ENCODE data around the gene ST6GALNAC5.
"Not testable (repeated sequence)": the region's sequence is repeated elsewhere in the genome, so short reads cannot be mapped to it uniquely, and the experiment has no call there.

ST6GALNAC5 gene

GRCh38 chr1:76866566-76866965 is 714 bp upstream of the ST6GALNAC5 start:
- H3K27ac ChIP-seq (ENCODE audit: low read depth, low read length, severe bottlenecking): no peak overlapping the region
- 100% methylated on average over 1 of the region's 4 CpGs; no CpG with 5 or more reads in 1 of the 2 experiments for WGBS, 2 experiments (ENCODE audit: insufficient coverage in 2 of 2)
- H3K4me3 ChIP-seq (ENCODE audit: extremely low read depth, insufficient read depth, low read length, poor library complexity, severe bottlenecking): no peak overlapping the region
- no peaks in the 10 kb centered on the region for H3K4me1 ChIP-seq (ENCODE audit: control insufficient read depth, insufficient read depth, low read length, poor library complexity, severe bottlenecking)
- no peaks in the 10 kb centered on the region for H3K9me3 ChIP-seq (ENCODE audit: control insufficient read depth, low read length)
- no peaks in the 10 kb centered on the region for H3K36me3 ChIP-seq (ENCODE audit: control insufficient read depth, insufficient read depth, low read length)

GRCh38 chr1:76868154-76868882 is 1.0 kb downstream of the ST6GALNAC5 start:
- WGBS, 2 experiments (ENCODE audit: insufficient coverage in 2 of 2): 1% methylated on average over 48 to 52 of the region's 65 CpGs

DNA sequence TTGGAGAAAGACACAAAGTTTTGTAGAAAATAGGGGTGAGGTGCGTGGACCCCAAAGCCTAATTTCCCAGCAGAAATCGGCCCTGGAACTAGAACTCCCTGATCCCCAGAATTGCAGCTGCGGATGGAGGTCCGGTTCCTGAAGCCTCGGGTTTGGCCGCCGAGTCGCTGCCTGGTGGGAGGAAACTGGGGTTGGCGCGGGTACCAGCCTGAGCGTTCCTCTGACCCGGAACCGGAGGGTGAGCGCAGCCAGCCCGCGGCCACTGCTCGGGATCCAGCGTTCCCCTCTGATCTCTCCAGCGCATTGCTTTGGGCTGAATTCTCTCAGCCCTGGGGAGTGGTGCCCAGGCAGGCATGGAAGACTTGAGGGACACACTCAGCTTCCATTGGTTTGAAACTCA is 1.6 kb downstream of the ST6GALNAC5 start:
- H3K4me3 ChIP-seq (ENCODE audit: extremely low read depth, insufficient read depth, low read length, poor library complexity, severe bottlenecking): peak overlapping the region; percentile 58
- 0 to 2% methylated on average over 18 to 19 of the region's 19 CpGs for WGBS, 2 experiments (ENCODE audit: insufficient coverage in 2 of 2)
- no peaks in the 10 kb centered on the region for H3K36me3 ChIP-seq (ENCODE audit: control insufficient read depth, insufficient read depth, low read length)
- H3K27ac ChIP-seq (ENCODE audit: low read depth, low read length, severe bottlenecking): no peak overlapping the region
- H3K9me3 ChIP-seq (ENCODE audit: control insufficient read depth, low read length): no peaks in the 10 kb centered on the region
- H3K4me1 ChIP-seq (ENCODE audit: control insufficient read depth, insufficient read depth, low read length, poor library complexity, severe bottlenecking): no peaks in the 10 kb centered on the region

More at GRCh38 chr1:76868154-76868882, 1.0 kb downstream of the ST6GALNAC5 start:
- H3K27ac ChIP-seq (ENCODE audit: low read depth, low read length, severe bottlenecking): no peak overlapping the region
- H3K9me3 ChIP-seq (ENCODE audit: control insufficient read depth, low read length): no peaks in the 10 kb centered on the region
- H3K4me1 ChIP-seq (ENCODE audit: control insufficient read depth, insufficient read depth, low read length, poor library complexity, severe bottlenecking): no peaks in the 10 kb centered on the region
- peak overlapping the region; percentile 58 for H3K4me3 ChIP-seq (ENCODE audit: extremely low read depth, insufficient read depth, low read length, poor library complexity, severe bottlenecking)
- H3K36me3 ChIP-seq (ENCODE audit: control insufficient read depth, insufficient read depth, low read length): no peaks in the 10 kb centered on the region

- Histone ChIP-seq H3K27ac (ENCODE audit: low read depth, low read length, severe bottlenecking) (no peak overlapping the region), H3K4me3 (ENCODE audit: extremely low read depth, insufficient read depth, low read length, poor library complexity, severe bottlenecking) (no peak overlapping the region), H3K9me3 (ENCODE audit: control insufficient read depth, low read length) (no peaks in the 10 kb centered on the region), H3K4me1 (ENCODE audit: control insufficient read depth, insufficient read depth, low read length, poor library complexity, severe bottlenecking) (no peaks in the 10 kb centered on the region), H3K36me3 (ENCODE audit: control insufficient read depth, insufficient read depth, low read length) (no peaks in the 10 kb centered on the region)
- 100% methylated on average over 1 of the region's 2 CpGs; no CpG with 5 or more reads in 1 of the 2 experiments for WGBS, 2 experiments (ENCODE audit: insufficient coverage in 2 of 2)
Observed at GRCh38 chr1:76870037-76870436, 2.8 kb downstream of the ST6GALNAC5 start.

- no peak overlapping the region for H3K27ac ChIP-seq (ENCODE audit: low read depth, low read length, severe bottlenecking)
- WGBS, 2 experiments (ENCODE audit: insufficient coverage in 2 of 2): 83 to 100% methylated on average over 1 of the region's 3 CpGs
- no peaks in the 10 kb centered on the region for H3K9me3 ChIP-seq (ENCODE audit: control insufficient read depth, low read length)
- no peaks in the 10 kb centered on the region for H3K36me3 ChIP-seq (ENCODE audit: control insufficient read depth, insufficient read depth, low read length)
- H3K4me3 ChIP-seq (ENCODE audit: extremely low read depth, insufficient read depth, low read length, poor library complexity, severe bottlenecking): no peak overlapping the region
- H3K4me1 ChIP-seq (ENCODE audit: control insufficient read depth, insufficient read depth, low read length, poor library complexity, severe bottlenecking): no peaks in the 10 kb centered on the region
Observed at GRCh38 chr1:76871355-76871974, 4.2 kb downstream of the ST6GALNAC5 start.

DNA sequence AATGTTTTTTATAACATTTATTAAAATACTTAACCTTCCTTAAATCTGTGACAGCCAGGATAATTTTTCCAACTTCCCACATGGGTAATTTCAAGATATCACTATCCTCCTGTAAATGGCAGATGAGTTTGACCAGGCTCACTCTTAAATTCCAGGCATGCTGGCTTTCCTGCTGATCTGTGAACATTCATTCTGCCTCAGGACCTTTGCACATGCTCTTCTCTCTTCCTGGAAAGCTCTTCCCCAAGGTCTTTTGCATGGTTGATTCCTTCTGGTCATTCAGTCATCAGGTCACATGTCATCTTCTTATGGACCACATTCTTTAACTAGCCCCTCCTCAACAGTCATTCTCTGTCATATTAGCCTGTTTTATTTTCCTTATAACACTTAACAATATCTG is 5.7 kb downstream of the ST6GALNAC5 start:
- H3K27ac ChIP-seq (ENCODE audit: low read depth, low read length, severe bottlenecking): no peak overlapping the region
- no peak overlapping the region for H3K4me3 ChIP-seq (ENCODE audit: extremely low read depth, insufficient read depth, low read length, poor library complexity, severe bottlenecking)
- no peaks in the 10 kb centered on the region for H3K9me3 ChIP-seq (ENCODE audit: control insufficient read depth, low read length)
- H3K36me3 ChIP-seq (ENCODE audit: control insufficient read depth, insufficient read depth, low read length): no peaks in the 10 kb centered on the region
- H3K4me1 ChIP-seq (ENCODE audit: control insufficient read depth, insufficient read depth, low read length, poor library complexity, severe bottlenecking): no peaks in the 10 kb centered on the region

DNA sequence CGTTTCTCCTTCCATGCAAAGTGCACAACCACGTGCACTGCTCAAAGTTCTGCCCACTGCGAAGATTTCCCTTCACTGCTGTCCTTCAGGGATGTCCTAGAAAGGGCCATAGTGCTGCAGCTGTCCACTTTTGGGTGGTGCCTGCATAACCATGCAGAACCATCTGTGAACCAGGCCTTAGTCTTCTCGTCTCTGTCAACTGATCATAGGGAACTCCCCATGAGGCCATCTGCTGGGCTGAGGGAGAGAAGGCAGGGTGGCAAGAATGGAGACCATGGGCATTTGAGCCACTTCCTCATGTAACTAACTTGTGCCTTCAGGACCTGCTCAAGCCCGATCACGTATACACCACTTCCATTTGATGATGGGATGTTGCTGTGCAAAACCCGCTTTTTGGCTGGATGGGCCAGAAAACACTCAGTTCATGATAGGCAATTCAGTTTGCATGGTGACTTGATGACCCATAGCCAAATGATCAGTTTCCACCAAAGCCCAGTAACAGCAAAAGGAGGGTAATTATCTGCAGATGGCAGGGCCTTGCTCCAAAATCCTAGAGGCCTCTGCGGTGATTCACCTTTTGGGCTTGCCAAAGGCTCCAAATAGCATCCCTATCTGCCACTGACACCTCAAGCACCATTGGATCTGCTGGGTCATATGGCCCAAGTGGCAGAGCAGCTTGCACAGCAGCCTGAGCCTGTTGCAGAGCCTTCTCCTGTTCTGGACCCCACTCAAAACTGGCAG is 9.5 kb downstream of the ST6GALNAC5 start:
- no peaks in the 10 kb centered on the region for H3K36me3 ChIP-seq (ENCODE audit: control insufficient read depth, insufficient read depth, low read length)
- H3K4me1 ChIP-seq (ENCODE audit: control insufficient read depth, insufficient read depth, low read length, poor library complexity, severe bottlenecking): no peaks in the 10 kb centered on the region
- 91 to 93% methylated on average over 7 to 8 of the region's 8 CpGs for WGBS, 2 experiments (ENCODE audit: insufficient coverage in 2 of 2)
- no peak overlapping the region for H3K4me3 ChIP-seq (ENCODE audit: extremely low read depth, insufficient read depth, low read length, poor library complexity, severe bottlenecking)
- no peaks in the 10 kb centered on the region for H3K9me3 ChIP-seq (ENCODE audit: control insufficient read depth, low read length)
- H3K27ac ChIP-seq (ENCODE audit: low read depth, low read length, severe bottlenecking): no peak overlapping the region

DNA sequence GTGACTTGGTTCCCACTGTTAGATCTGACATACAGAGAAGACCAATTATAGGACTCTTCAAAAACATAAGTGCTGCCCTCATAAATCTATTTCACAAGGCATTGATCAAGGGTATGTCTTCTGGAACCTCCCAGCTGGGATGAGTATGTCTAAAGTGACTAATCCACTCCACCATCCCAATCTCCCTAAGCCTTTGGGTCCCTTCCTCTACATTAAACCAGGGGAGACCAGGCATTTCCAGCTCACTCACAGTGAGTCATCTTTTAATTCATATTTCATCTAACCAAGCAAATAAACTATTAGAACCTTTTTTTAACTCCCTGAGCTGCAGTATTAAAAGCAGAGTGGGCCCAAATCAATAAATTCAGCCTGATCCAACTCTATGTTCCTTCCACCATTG is 11.7 kb downstream of the ST6GALNAC5 start:
- not testable (repeated sequence) for H3K4me1 ChIP-seq (ENCODE audit: control insufficient read depth, insufficient read depth, low read length, poor library complexity, severe bottlenecking); H3K27ac ChIP-seq (ENCODE audit: low read depth, low read length, severe bottlenecking); H3K9me3 ChIP-seq (ENCODE audit: control insufficient read depth, low read length); H3K4me3 ChIP-seq (ENCODE audit: extremely low read depth, insufficient read depth, low read length, poor library complexity, severe bottlenecking); H3K36me3 ChIP-seq (ENCODE audit: control insufficient read depth, insufficient read depth, low read length)

DNA sequence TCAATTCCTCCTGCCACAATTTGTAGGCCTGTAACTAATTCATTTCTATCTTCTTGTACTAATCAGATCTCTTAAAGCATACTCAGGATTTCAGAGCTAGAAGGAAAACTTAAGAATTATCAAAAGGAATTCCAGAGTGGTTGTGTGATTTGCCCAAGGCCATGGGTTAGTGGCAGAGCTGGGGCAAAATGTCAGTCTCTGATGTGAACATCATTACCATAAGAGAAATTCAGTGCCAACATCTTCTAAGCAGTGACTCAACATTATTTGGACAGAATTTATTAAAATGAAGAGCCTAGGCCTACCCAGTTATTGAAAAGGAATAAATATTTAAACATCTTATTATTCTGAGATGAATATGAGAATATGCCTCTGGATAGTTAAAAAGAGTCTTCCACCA is 14.5 kb downstream of the ST6GALNAC5 start:
- Histone ChIP-seq H3K9me3 (ENCODE audit: control insufficient read depth, low read length) (no peaks in the 10 kb centered on the region), H3K27ac (ENCODE audit: low read depth, low read length, severe bottlenecking) (no peak overlapping the region), H3K36me3 (ENCODE audit: control insufficient read depth, insufficient read depth, low read length) (no peaks in the 10 kb centered on the region), H3K4me3 (ENCODE audit: extremely low read depth, insufficient read depth, low read length, poor library complexity, severe bottlenecking) (no peak overlapping the region), H3K4me1 (ENCODE audit: control insufficient read depth, insufficient read depth, low read length, poor library complexity, severe bottlenecking) (no peaks in the 10 kb centered on the region)

DNA sequence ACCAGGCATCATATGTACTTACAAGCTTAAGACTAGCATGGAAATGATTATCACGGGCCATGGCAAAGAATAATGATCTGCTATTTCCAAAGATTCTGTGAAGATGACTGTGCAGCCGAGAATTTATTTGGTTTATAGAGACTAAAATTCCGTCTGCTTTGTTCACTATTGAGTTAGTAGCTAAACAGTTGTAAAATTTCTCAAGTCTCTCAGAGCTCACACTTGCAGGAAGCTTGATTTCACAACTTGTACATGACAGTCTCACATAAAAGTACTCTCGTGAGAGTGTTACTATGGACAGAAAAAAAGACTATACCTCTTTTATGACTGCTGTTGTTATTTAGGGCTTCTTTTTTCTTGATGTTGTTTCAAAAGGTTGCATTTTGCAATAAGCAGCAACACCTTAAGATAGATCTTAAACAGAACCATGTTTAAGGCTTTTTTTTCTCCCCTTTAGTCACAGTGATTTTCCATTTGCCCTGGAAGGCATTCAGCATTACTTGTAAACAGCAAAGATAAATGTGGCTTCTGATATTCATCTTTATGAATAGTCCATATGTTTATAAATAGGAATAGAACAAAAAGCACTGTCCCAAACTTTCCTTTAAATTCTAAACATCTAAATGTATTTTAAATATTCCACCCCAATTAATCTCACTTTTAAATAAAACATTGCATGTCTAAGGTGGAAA is 24.8 kb downstream of the ST6GALNAC5 start:
- whole genome bisulfite sequencing, 2 experiments (ENCODE audit: insufficient coverage in 2 of 2): 93 to 94% methylated on average over 2 to 3 of the region's 4 CpGs
- no peak overlapping the region for H3K27ac ChIP-seq (ENCODE audit: low read depth, low read length, severe bottlenecking)
- no peak overlapping the region for H3K4me3 ChIP-seq (ENCODE audit: extremely low read depth, insufficient read depth, low read length, poor library complexity, severe bottlenecking)
- no peaks in the 10 kb centered on the region for H3K36me3 ChIP-seq (ENCODE audit: control insufficient read depth, insufficient read depth, low read length)
- H3K4me1 ChIP-seq (ENCODE audit: control insufficient read depth, insufficient read depth, low read length, poor library complexity, severe bottlenecking): no peaks in the 10 kb centered on the region
- no peaks in the 10 kb centered on the region for H3K9me3 ChIP-seq (ENCODE audit: control insufficient read depth, low read length)
